ENCODE measurements around the gene ALKBH7.
A peak's percentile ranks its signal among the peaks of the same experiment; 100 is the strongest.

The ALKBH7 gene

DNA sequence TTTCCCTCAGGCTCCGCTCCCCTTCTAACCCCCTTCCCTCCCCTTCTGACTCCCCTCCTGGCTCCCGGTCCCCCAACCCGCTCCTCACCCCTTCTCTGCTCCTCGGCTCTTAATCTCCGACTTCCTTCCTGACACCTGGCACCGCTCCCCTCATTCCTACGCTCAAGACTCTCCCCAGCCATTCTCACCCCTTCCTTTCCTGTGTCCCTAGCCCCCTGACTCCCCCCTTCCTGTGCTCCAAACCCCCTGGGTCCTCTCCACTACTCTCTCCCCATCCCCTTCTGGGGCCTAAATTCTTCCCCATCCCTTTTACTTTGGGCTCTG lies 10.6 kb upstream of the ALKBH7 start:
- DNase-seq (ENCODE audit: extremely low read depth, insufficient read length) = no peak
- no peaks in the 10 kb centered on the region for H3K27me3 ChIP-seq (replicated peaks; ENCODE audit: control insufficient read depth, insufficient read depth, low read length)
- H3K4me3 ChIP-seq (replicated peaks; ENCODE audit: low read depth, low read length) = peak overlapping the region; percentile 87
- H3K36me3 ChIP-seq (ENCODE audit: control insufficient read depth, insufficient read depth, low read length) = peaks cover 9% of the 10 kb centered on the region
- TF ChIP-seq, protein P1, sequence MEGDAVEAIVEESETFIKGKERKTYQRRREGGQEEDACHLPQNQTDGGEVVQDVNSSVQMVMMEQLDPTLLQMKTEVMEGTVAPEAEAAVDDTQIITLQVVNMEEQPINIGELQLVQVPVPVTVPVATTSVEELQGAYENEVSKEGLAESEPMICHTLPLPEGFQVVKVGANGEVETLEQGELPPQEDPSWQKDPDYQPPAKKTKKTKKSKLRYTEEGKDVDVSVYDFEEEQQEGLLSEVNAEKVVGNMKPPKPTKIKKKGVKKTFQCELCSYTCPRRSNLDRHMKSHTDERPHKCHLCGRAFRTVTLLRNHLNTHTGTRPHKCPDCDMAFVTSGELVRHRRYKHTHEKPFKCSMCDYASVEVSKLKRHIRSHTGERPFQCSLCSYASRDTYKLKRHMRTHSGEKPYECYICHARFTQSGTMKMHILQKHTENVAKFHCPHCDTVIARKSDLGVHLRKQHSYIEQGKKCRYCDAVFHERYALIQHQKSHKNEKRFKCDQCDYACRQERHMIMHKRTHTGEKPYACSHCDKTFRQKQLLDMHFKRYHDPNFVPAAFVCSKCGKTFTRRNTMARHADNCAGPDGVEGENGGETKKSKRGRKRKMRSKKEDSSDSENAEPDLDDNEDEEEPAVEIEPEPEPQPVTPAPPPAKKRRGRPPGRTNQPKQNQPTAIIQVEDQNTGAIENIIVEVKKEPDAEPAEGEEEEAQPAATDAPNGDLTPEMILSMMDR (IDR thresholded peaks at IDR 0.05; ENCODE audit: insufficient read depth, low read length, poor library complexity, severe bottlenecking) = no peak

DNA sequence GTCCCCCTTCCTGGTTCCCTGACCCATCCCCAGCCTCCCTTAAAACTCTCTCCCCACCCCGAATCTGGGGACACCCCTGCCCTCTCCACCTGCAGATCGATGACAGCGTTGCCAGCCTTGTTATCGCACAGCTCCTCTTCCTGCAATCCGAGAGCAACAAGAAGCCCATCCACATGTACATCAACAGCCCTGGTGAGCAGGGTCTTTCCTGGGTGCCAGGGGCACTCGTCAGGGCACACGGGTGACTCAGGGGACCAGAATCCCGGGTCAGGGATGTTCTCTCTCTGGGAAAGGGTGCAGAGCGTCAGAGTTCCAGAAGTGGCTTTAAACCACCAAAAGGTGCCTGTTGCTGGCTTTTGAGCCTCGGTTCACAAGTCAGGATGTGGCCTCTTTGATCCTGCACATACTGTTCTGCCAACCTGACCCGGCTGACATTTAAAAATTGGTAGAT lies 10.2 kb upstream of the ALKBH7 start:
- H3K4me3 ChIP-seq (replicated peaks; ENCODE audit: low read depth, low read length) = peak overlapping the region; percentile 87
- no peaks in the 10 kb centered on the region for H3K27me3 ChIP-seq (replicated peaks; ENCODE audit: control insufficient read depth, insufficient read depth, low read length)
- DNase-seq (ENCODE audit: extremely low read depth, insufficient read length) = peak; percentile 38
- H3K36me3 ChIP-seq (ENCODE audit: control insufficient read depth, insufficient read depth, low read length) = peaks cover 9% of the 10 kb centered on the region
- TF ChIP-seq, protein P1 (IDR thresholded peaks at IDR 0.05; ENCODE audit: insufficient read depth, low read length, poor library complexity, severe bottlenecking) = no peak

DNA sequence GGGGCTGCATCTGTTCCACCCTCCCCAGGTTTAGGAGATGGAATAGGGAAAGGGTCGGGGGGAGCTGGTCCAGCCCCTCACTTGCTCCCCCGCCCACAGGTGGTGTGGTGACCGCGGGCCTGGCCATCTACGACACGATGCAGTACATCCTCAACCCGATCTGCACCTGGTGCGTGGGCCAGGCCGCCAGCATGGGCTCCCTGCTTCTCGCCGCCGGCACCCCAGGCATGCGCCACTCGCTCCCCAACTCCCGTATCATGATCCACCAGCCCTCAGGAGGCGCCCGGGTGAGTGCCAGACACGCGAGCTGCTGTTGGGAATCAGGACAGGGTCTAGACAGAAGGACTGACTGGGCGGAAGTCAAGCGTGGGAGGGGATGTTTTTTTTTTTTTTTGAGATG lies 8.2 kb upstream of the ALKBH7 start:
- Histone ChIP-seq H3K36me3 (ENCODE audit: control insufficient read depth, insufficient read depth, low read length) (peaks cover 12% of the 10 kb centered on the region), H3K4me3 (replicated peaks; ENCODE audit: low read depth, low read length) (no peak overlapping the region), H3K27me3 (replicated peaks; ENCODE audit: control insufficient read depth, insufficient read depth, low read length) (no peaks in the 10 kb centered on the region)
- TF ChIP-seq, protein P1 (IDR thresholded peaks at IDR 0.05; ENCODE audit: insufficient read depth, low read length, poor library complexity, severe bottlenecking) = no peak
- no peak for DNase-seq (ENCODE audit: extremely low read depth, insufficient read length)

DNA sequence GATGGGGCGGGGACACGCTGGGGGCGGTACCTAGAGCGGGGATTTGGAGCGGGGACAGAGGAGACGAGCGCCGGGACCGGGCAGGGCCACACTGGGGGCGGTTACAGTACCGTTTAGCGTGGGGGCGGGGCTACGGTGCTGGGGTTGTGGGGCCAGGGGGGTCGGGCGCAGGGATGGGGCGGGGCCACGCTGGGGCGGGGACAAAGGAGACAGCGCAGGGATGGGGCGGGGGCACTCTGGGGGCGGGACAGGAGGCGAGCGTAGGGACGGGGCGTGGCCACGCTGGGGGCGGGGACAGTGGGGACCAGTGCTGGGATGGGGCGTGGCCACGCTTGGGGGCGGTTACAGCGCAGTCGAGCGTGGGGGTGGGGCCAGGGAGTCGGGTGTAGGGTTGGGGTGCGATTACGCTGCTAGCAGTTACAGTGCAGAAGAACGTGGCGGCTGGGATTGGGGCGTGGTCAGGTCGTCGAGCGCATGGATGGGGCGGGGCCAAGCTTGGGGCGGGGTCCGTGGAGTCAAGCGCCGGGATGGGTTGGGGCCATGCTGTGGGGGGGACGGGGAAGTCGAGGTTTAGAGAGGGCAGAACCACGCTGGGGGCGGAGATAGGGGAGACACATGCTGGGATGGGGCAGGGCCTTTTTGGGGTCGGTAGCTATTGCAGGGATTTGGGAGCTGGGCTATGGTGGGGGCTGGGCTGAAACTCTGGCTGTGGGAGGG lies 660 bp downstream of the ALKBH7 start:
- H3K36me3 ChIP-seq (ENCODE audit: control insufficient read depth, insufficient read depth, low read length) = peaks cover 6% of the 10 kb centered on the region
- DNase-seq (ENCODE audit: extremely low read depth, insufficient read length) = peak; percentile 94
- no peaks in the 10 kb centered on the region for H3K27me3 ChIP-seq (replicated peaks; ENCODE audit: control insufficient read depth, insufficient read depth, low read length)
- H3K4me3 ChIP-seq (replicated peaks; ENCODE audit: low read depth, low read length) = peak overlapping the region; percentile 78
- TF ChIP-seq, protein P1 (IDR thresholded peaks at IDR 0.05; ENCODE audit: insufficient read depth, low read length, poor library complexity, severe bottlenecking) = no peak

DNA sequence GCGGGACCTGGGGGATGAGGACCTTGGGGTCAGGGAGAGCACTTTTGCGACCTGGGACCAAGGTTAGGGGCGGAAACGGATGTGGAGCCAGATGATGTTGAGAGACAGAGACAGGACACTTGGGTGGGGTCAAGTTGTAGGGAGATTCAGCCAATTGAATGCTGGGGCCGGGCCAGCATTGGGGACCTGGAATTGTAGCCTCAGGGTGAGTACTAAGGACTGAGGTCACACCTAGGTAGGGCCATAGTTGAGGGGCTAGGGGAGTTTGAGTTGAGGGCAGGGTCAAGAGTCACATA lies 1.2 kb downstream of the ALKBH7 start:
- no peaks in the 10 kb centered on the region for H3K27me3 ChIP-seq (replicated peaks; ENCODE audit: control insufficient read depth, insufficient read depth, low read length)
- H3K36me3 ChIP-seq (ENCODE audit: control insufficient read depth, insufficient read depth, low read length) = peaks cover 6% of the 10 kb centered on the region
- DNase-seq (ENCODE audit: extremely low read depth, insufficient read length) = no peak
- peak overlapping the region; percentile 70 for H3K4me3 ChIP-seq (replicated peaks; ENCODE audit: low read depth, low read length)
- TF ChIP-seq, protein P1 (IDR thresholded peaks at IDR 0.05; ENCODE audit: insufficient read depth, low read length, poor library complexity, severe bottlenecking) = no peak

All from GM06990 (cell line).